Activated T-cell treated with anti-CD3 and anti-CD28 coated beads, Interleukin-2, amount 50 U/mL, for 1 hour (primary cell): ENCODE measurements around the gene NBPF1.
A peak's percentile ranks its signal among the peaks of the same experiment; 100 is the strongest.
"Not testable (repeated sequence)": the region's sequence is repeated elsewhere in the genome, so short reads cannot be mapped to it uniquely, and the experiment has no call there.

Experiments used
- DNase-seq: peaks from one replicate; pipeline ENCODE4 v3.0.0-alpha.2; 2020

The NBPF1 gene

GRCh38 chr1:16613185-16614147, at the start of gene NBPF1:
TSS of gene NBPF1 (minus strand) at chr1:16613564.
- peak; percentile 91 for DNase-seq

GRCh38 chr1:16658234-16658633, 44.9 kb upstream of the NBPF1 start:
- DNase-seq, result not testable (repeated sequence)

GRCh38 chr1:16656981-16657683, 43.8 kb upstream of the NBPF1 start:
- not testable (repeated sequence) for DNase-seq

- DNase-seq, result not testable (repeated sequence)
These were observed 43.2 kb upstream of the NBPF1 start for GRCh38 chr1:16656574-16656973.

- not testable (repeated sequence) for DNase-seq
These were observed 38.2 kb upstream of the NBPF1 start for GRCh38 chr1:16651560-16651959.

- peak; percentile 16 for DNase-seq
These were observed 36.6 kb upstream of the NBPF1 start for GRCh38 chr1:16649960-16650359.

GRCh38 chr1:16649390-16649789, 36.0 kb upstream of the NBPF1 start:
- DNase-seq, result peak; percentile 16

GRCh38 chr1:16648756-16649155, 35.4 kb upstream of the NBPF1 start:
- DNase-seq, result not testable (repeated sequence)

GRCh38 chr1:16648250-16648649, 34.9 kb upstream of the NBPF1 start:
- DNase-seq, result peak; percentile 18

GRCh38 chr1:16647179-16648176, 34.1 kb upstream of the NBPF1 start:
- DNase-seq, result peak; percentile 59

- not testable (repeated sequence) for DNase-seq
These were observed 33.4 kb upstream of the NBPF1 start for GRCh38 chr1:16646716-16647115.

- peak; percentile 16 for DNase-seq
These were observed 32.8 kb upstream of the NBPF1 start for GRCh38 chr1:16646061-16646664.

GRCh38 chr1:16645271-16646060, 32.1 kb upstream of the NBPF1 start:
- not testable (repeated sequence) for DNase-seq

GRCh38 chr1:16644482-16645270, 31.3 kb upstream of the NBPF1 start:
- DNase-seq, result peak; percentile 100

GRCh38 chr1:16644193-16644481, 30.8 kb upstream of the NBPF1 start:
- no peak for DNase-seq

- DNase-seq, result peak; percentile 34
These were observed 30.3 kb upstream of the NBPF1 start for GRCh38 chr1:16643476-16644192.

GRCh38 chr1:16643001-16643411, 29.6 kb upstream of the NBPF1 start:
- DNase-seq, result peak; percentile 34

GRCh38 chr1:16642025-16642966, 28.9 kb upstream of the NBPF1 start:
- DNase-seq, result peak; percentile 19
